Measurements from ENCODE around the gene AZI2. TPM values are rescaled to one million over a fixed set of nuclear protein-coding genes. Genes with fewer than 3 reads are reported as not detected.

AZI2 gene
- total and polyA plus RNA-seq, 9 of the 15 experiments (the other 6 are each of a cell fraction or from before 2014, with no cell fraction given) = 28.5 to 96.3 (median 70.2) TPM

GRCh38 chr3:28290863-28291300 is 57.7 kb downstream of the AZI2 start:
- no peaks in the 10 kb centered on the region for H3K4me1 ChIP-seq (replicated peaks in 1 of 2; ENCODE audit: control insufficient read depth in 2 of 2, insufficient read depth in 2 of 2, low read length in 2 of 2)
- peaks cover 3% of the 10 kb centered on the region; the same call in 2 of the 3 replicates for H3K79me2 ChIP-seq (ENCODE audit: control insufficient read depth, insufficient read depth, low read length)
- peak; percentile 71 for FAIRE-seq
- no TSS peak for BruUV-seq (replicated peaks)
- no peak overlapping the region for H3K4me2 ChIP-seq (ENCODE audit: insufficient read depth, low read length)
- ChIA-PET POLR2A (interaction anchor here (0.9 kb wide), 1 partner anchor 390 kb away, joined by 3 read pairs; no protein-coding TSS in a partner anchor), CTCF (ENCODE audit: low intra/inter-chr PET ratio) (no interaction called here)
- peaks cover 16% of the 10 kb centered on the region; the same call in 2 of the 3 replicates for H3K36me3 ChIP-seq (ENCODE audit: control insufficient read depth, insufficient read depth, low read length)
- H2AFZ ChIP-seq (ENCODE audit: low read depth, low read length) = no peak overlapping the region
- H3K4me3 ChIP-seq = no peak overlapping the region
- intact Hi-C loops (cut with micrococcal nuclease) = no loop called here
- ATAC-seq = no peak
- no peak for DNase-seq (ENCODE audit: extremely low read depth in 1 of 4, low spot score in 3 of 4)
- H3K27me3 ChIP-seq (ENCODE audit: control insufficient read depth in 2 of 2, insufficient read depth in 2 of 2, low read length in 2 of 2) = no peaks in the 10 kb centered on the region
- in situ Hi-C loops (cut with MboI) = no loop called here
- no peak overlapping the region for H3K27ac ChIP-seq (ENCODE audit: extremely low read depth, low read depth, low read length)
- no peaks in the 10 kb centered on the region for H3K9me1 ChIP-seq (ENCODE audit: control insufficient read depth, insufficient read depth, low read length)
- H3K9me3 ChIP-seq (replicated peaks; ENCODE audit: control insufficient read depth, insufficient read depth, low read depth, low read length) = no peaks in the 10 kb centered on the region
- no peak overlapping the region for H3K9ac ChIP-seq (ENCODE audit: insufficient read depth in 1 of 2, low read depth in 2 of 2, low read length in 2 of 2)
- H4K20me1 ChIP-seq (replicated peaks; ENCODE audit: control insufficient read depth, insufficient read depth, low read length) = no peaks in the 10 kb centered on the region
- WGBS (ENCODE audit: insufficient coverage, low coverage, missing lambda C conversion rate) = 88% methylated on average over 1 of the region's 1 CpG
- TF ChIP-seq HDAC8 (tag; IDR thresholded peaks at IDR 0.05) = no peak
- no peak for TF ChIP-seq CEBPG (CRISPR knock-in tag; IDR thresholded peaks at IDR 0.05)
- TF ChIP-seq CEBPG (tag; conservative IDR thresholded peaks at IDR 0.05 in 1 of 2, IDR thresholded peaks at IDR 0.05 in 1 of 2) = no peak
- TF ChIP-seq ARID3A (IDR thresholded peaks at IDR 0.05; ENCODE audit: borderline replicate concordance, low read depth, low read length) = no peak
- no peak for TF ChIP-seq ZNF778 (CRISPR knock-in tag; IDR thresholded peaks at IDR 0.05)
- TF ChIP-seq SMARCB1 (IDR thresholded peaks at IDR 0.05; ENCODE audit: insufficient read length, low read depth) = no peak
- TF ChIP-seq HBP1 (CRISPR knock-in tag; IDR thresholded peaks at IDR 0.05) = no peak
- no peak for TF ChIP-seq ZMIZ1 (IDR thresholded peaks at IDR 0.05; ENCODE audit: low read depth in 2 of 2, low read length in 2 of 2)
- TF ChIP-seq NKRF (IDR thresholded peaks at IDR 0.05; ENCODE audit: borderline replicate concordance) = no peak
- TF ChIP-seq SMAD1 (IDR thresholded peaks at IDR 0.05; ENCODE audit: low read depth, low read length, partially characterized antibody) = no peak
- TF ChIP-seq ZNF644 (tag; IDR thresholded peaks at IDR 0.05; ENCODE audit: low read depth) = no peak
- no peak for TF ChIP-seq ZNF354B (CRISPR knock-in tag; IDR thresholded peaks at IDR 0.05)

Measured in K562 (cell line).